Neural cell (in vitro differentiated cells): ENCODE results near the gene HOXB5. TPM values are rescaled to one million over a fixed set of nuclear protein-coding genes. Genes with fewer than 3 reads are reported as not detected.

Experiments
- H2AFZ ChIP-seq: fragments of 200-600, 300-800 bp; sonication (generic), shearing (Covaris generic); 2 replicates; pipeline ENCODE4 v1.6.0; 2014; ENCODE audit warnings: low read depth, mild to moderate bottlenecking, antibody characterized with exemption, low read length, moderate library complexity
- H3F3A ChIP-seq: fragments of 200-600 bp; shearing (Covaris generic); 2 replicates; pipeline ENCODE4 v1.6.1; 2016; ENCODE audit warnings: mild to moderate bottlenecking, moderate library complexity, mixed read lengths, antibody characterized with exemption, low read length; ENCODE audit not compliant: insufficient read depth, poor library complexity, severe bottlenecking
- H3K27ac ChIP-seq: fragments of 200-600, 300-800 bp; sonication (generic), shearing (Covaris generic); 2 replicates; pipeline ENCODE4 v1.5.1; 2014; ENCODE audit warnings: mild to moderate bottlenecking, low read length, moderate library complexity
- H3K27me3 ChIP-seq: fragments of 300-800, 200-600 bp; sonication (generic), shearing (Covaris generic); 2 replicates; pipeline ENCODE4 v1.6.0; 2014; ENCODE audit warnings: mild to moderate bottlenecking, low read depth, low read length, moderate library complexity; ENCODE audit not compliant: insufficient read depth
- H3K36me3 ChIP-seq: fragments of 300-800, 200-600 bp; sonication (generic), shearing (Covaris generic); 2 replicates; pipeline ENCODE4 v1.5.1; 2014; ENCODE audit warnings: mild to moderate bottlenecking, antibody characterized with exemption, low read length, moderate library complexity; ENCODE audit not compliant: insufficient read depth
- H3K4me2 ChIP-seq: fragments of 300-800, 200-600 bp; sonication (generic), shearing (Covaris generic); 2 replicates; pipeline ENCODE4 v1.6.0; 2014; ENCODE audit warnings: mild to moderate bottlenecking, low read length
- H3K4me3 ChIP-seq: fragments of 300-800, 200-600 bp; sonication (generic), shearing (Covaris generic); 2 replicates; pipeline ENCODE4 v1.5.1; 2014; ENCODE audit warnings: mild to moderate bottlenecking, low read length, moderate library complexity
- H3K79me2 ChIP-seq: fragments of 200-600 bp; shearing (Covaris generic); replicated peaks from 2 replicates; pipeline ENCODE4 v1.6.0; 2014; ENCODE audit warnings: mild to moderate bottlenecking, low read length, moderate library complexity; ENCODE audit not compliant: insufficient read depth
- H3K9ac ChIP-seq: fragments of 300-800, 200-600 bp; sonication (generic), shearing (Covaris generic); 2 replicates; pipeline ENCODE4 v1.6.1; 2016; ENCODE audit warnings: mild to moderate bottlenecking, low read length, mixed read lengths
- H3K9me2 ChIP-seq: fragments of 200-600 bp; shearing (Covaris generic); 2 replicates; pipeline ENCODE4 v1.6.1; 2016; ENCODE audit warnings: mild to moderate bottlenecking, low read length, mixed read lengths; ENCODE audit not compliant: insufficient read depth
- H3K9me3 ChIP-seq: fragments of 200-600, 300-800 bp; sonication (generic), shearing (Covaris generic); 2 replicates; pipeline ENCODE4 v1.6.1; 2016; ENCODE audit warnings: mild to moderate bottlenecking, mixed run types, low read length, moderate library complexity, mixed read lengths
- H4K20me1 ChIP-seq: fragments of 200-600 bp; shearing (Covaris generic); 2 replicates; pipeline ENCODE4 v1.6.1; 2016; ENCODE audit warnings: mild to moderate bottlenecking, mixed run types; ENCODE audit not compliant: insufficient read depth
- EP300 ChIP-seq: fragments of 450-650 bp; conservative IDR thresholded peaks from 2 replicates; pipeline ENCODE4 v1.6.1; 2014; ENCODE audit warnings: antibody characterized with exemption, mild to moderate bottlenecking, moderate library complexity; ENCODE audit not compliant: poor library complexity, severe bottlenecking
- EZH2 ChIP-seq: fragments of 200-600, 300-800 bp; shearing (Covaris generic), sonication (generic); IDR thresholded peaks from 2 replicates; pipeline ENCODE4 v1.6.1; 2014; ENCODE audit warnings: antibody characterized with exemption, low read length, borderline replicate concordance, mild to moderate bottlenecking; ENCODE audit not compliant: insufficient read depth, poor library complexity, severe bottlenecking
- MXI1 ChIP-seq: fragments of 450-650 bp; conservative IDR thresholded peaks from 2 replicates; pipeline ENCODE4 v1.6.1; 2014; ENCODE audit warnings: antibody characterized with exemption, mild to moderate bottlenecking; ENCODE audit not compliant: poor library complexity, severe bottlenecking
- POLR2AphosphoS5 ChIP-seq: IDR thresholded peaks from 2 replicates; pipeline ENCODE4 v1.6.1; 2012
- RAD21 ChIP-seq: fragments of 450-650 bp; conservative IDR thresholded peaks from 2 replicates; pipeline ENCODE4 v1.6.1; 2014; ENCODE audit warnings: antibody characterized with exemption, mild to moderate bottlenecking, moderate library complexity
- SMC3 ChIP-seq: fragments of 450-650 bp; conservative IDR thresholded peaks from 2 replicates; pipeline ENCODE4 v1.6.1; 2014; ENCODE audit warnings: antibody characterized with exemption, mild to moderate bottlenecking, moderate library complexity; ENCODE audit not compliant: poor library complexity
- TAF1 ChIP-seq: IDR thresholded peaks from 2 replicates; pipeline ENCODE4 v1.6.1; 2012; ENCODE audit warnings: low read depth
- polyA plus RNA-seq: library from polyadenylated mRNA; depleted of rRNA; stranded (reverse); fragments of >200 nt; gene quantifications from 2 replicates; pipeline ENCODE4 v1.2.3, GENCODE V29; 2014
- TF ChIP-seq, protein P1 (sequence below): fragments of 450-650 bp; IDR thresholded peaks from 2 replicates; pipeline ENCODE4 v1.5.1; 2014; ENCODE audit warnings: antibody characterized with exemption, mild to moderate bottlenecking, moderate library complexity; ENCODE audit not compliant: poor library complexity, severe bottlenecking
- TF ChIP-seq, protein P2 (sequence below): IDR thresholded peaks from 2 replicates; pipeline ENCODE4 v1.6.1; 2012; ENCODE audit warnings: borderline replicate concordance

HOXB5 gene
- polyA plus RNA-seq, 1 donor from 2014 or later: not detected

DNA sequence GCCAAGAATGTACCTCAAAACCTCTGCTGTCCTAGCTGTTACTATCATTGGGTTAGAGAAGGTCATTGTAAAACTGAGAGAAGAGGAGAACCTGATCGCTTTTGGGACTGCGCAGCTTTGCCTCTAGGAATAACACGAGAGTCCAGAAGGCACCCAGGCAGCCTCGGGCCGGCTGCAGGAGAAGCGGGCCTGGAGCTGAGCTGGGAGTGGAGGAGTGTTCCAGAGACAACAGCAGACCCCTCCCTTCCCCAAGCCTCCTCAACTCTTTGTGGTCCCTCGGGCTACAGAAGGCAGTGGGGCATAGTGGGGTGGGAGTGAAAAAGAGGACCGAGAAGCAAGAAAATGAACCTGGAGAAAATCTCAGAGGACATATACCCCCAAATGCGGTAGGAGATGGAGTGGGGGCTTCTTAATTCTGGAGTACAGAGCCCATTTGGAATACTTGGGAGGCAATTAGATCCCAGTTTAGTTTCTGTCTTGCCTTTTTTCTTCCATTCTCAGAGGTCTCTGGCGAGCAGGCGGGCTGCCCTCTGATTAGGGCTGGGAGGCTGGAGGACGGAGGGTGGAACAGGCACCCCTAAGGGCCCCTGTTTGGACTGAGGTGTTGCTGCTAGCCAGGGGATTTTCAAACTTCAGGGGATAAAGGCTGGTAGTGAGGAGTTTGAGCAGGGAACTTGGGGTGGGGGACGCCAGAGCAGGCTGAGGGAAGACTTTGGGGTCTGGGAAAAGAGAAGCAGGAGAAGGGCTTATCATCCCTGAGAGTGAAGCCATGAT, 35.3 kb downstream of the HOXB5 start (continued):
- TF ChIP-seq, protein P1, sequence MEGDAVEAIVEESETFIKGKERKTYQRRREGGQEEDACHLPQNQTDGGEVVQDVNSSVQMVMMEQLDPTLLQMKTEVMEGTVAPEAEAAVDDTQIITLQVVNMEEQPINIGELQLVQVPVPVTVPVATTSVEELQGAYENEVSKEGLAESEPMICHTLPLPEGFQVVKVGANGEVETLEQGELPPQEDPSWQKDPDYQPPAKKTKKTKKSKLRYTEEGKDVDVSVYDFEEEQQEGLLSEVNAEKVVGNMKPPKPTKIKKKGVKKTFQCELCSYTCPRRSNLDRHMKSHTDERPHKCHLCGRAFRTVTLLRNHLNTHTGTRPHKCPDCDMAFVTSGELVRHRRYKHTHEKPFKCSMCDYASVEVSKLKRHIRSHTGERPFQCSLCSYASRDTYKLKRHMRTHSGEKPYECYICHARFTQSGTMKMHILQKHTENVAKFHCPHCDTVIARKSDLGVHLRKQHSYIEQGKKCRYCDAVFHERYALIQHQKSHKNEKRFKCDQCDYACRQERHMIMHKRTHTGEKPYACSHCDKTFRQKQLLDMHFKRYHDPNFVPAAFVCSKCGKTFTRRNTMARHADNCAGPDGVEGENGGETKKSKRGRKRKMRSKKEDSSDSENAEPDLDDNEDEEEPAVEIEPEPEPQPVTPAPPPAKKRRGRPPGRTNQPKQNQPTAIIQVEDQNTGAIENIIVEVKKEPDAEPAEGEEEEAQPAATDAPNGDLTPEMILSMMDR: no peak
- TF ChIP-seq EP300 (no peak), TAF1 (no peak)

DNA sequence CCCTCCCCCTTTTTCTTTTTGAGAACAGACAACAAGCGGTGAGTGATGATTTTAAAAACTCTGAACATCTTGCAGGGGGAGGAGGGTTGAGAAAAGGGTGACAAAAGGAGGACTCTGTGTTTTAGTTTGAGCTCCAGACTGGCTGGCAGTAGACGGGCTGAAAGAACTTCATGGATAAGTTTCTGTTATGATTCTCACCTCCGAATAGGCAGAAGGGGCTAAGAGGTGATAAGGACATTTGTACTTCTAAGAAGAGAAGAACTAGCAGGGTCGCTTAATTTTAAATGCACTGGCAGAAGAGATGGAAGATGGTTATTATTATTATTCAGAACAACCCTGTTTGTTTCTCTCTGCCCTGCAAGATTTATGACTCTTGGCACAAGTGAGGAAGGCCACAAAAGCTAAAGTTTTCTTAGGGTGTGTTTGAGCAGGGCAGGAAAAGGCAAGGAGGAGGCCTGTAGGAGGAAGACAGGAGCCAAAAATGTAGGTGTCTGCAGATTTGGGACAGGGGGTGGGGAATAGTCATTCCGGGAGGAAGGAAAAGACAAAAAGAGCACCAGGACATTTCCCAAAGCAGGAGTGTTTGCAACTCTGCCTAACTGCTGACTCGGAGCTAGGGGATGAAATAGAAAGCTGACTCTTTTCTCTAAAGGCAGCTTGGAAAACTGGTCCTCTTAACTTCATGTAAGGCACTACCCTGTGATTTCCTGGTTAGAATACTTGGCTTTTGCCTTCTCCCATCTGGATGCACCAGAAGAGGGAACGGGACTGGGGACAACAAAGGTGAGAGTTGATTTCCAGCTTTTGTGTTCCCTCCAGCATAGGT, 36.8 kb downstream of the HOXB5 start:
- Histone ChIP-seq H3K9ac (no peak overlapping the region), H3F3A (no peaks in the 10 kb centered on the region), H3K4me2 (no peak overlapping the region), H2AFZ (no peak overlapping the region), H3K9me3 (no peaks in the 10 kb centered on the region), H3K4me3 (no peak overlapping the region), H3K27ac (no peak overlapping the region), H4K20me1 (no peaks in the 10 kb centered on the region), H3K9me2 (no peaks in the 10 kb centered on the region), H3K36me3 (no peaks in the 10 kb centered on the region), H3K79me2 (no peaks in the 10 kb centered on the region), H3K27me3 (peaks cover 99% of the 10 kb centered on the region)
- TF ChIP-seq, protein P1: no peak
- TF ChIP-seq RAD21 (no peak), EP300 (no peak), EZH2 (no peak), MXI1 (no peak), POLR2AphosphoS5 (no peak), SMC3 (no peak), TAF1 (no peak)
- TF ChIP-seq, protein P2, sequence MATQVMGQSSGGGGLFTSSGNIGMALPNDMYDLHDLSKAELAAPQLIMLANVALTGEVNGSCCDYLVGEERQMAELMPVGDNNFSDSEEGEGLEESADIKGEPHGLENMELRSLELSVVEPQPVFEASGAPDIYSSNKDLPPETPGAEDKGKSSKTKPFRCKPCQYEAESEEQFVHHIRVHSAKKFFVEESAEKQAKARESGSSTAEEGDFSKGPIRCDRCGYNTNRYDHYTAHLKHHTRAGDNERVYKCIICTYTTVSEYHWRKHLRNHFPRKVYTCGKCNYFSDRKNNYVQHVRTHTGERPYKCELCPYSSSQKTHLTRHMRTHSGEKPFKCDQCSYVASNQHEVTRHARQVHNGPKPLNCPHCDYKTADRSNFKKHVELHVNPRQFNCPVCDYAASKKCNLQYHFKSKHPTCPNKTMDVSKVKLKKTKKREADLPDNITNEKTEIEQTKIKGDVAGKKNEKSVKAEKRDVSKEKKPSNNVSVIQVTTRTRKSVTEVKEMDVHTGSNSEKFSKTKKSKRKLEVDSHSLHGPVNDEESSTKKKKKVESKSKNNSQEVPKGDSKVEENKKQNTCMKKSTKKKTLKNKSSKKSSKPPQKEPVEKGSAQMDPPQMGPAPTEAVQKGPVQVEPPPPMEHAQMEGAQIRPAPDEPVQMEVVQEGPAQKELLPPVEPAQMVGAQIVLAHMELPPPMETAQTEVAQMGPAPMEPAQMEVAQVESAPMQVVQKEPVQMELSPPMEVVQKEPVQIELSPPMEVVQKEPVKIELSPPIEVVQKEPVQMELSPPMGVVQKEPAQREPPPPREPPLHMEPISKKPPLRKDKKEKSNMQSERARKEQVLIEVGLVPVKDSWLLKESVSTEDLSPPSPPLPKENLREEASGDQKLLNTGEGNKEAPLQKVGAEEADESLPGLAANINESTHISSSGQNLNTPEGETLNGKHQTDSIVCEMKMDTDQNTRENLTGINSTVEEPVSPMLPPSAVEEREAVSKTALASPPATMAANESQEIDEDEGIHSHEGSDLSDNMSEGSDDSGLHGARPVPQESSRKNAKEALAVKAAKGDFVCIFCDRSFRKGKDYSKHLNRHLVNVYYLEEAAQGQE: no peak
